Inferior parietal cortex (tissue), 1 donor: Measurements from ENCODE around the gene PDE6A.
"Not testable (repeated sequence)": the region's sequence is repeated elsewhere in the genome, so short reads cannot be mapped to it uniquely, and the experiment has no call there.

ENCODE experiments used
- DNase-seq: peaks from one replicate; pipeline ENCODE4 v3.0.0-alpha.2; 2016; ENCODE audit errors: extremely low spot score

The PDE6A gene

GRCh38 chr5:149895416-149896345, 48.9 kb downstream of the PDE6A start:
- DNase-seq, result peak; percentile 44

GRCh38 chr5:149894237-149894636, 50.4 kb downstream of the PDE6A start:
- no peak for DNase-seq

GRCh38 chr5:149893403-149893931, 51.1 kb downstream of the PDE6A start:
- no peak for DNase-seq

GRCh38 chr5:149892594-149892993, 52.0 kb downstream of the PDE6A start:
- no peak for DNase-seq

- DNase-seq, result no peak
Observed at GRCh38 chr5:149888280-149888679, 56.3 kb downstream of the PDE6A start.

GRCh38 chr5:149887622-149888183, 56.9 kb downstream of the PDE6A start:
- no peak for DNase-seq

GRCh38 chr5:149886692-149887470, 57.7 kb downstream of the PDE6A start:
- no peak for DNase-seq

- no peak for DNase-seq
Observed at GRCh38 chr5:149886060-149886459, 58.5 kb downstream of the PDE6A start.

- no peak for DNase-seq
Observed at GRCh38 chr5:149885513-149885912, 59.1 kb downstream of the PDE6A start.

GRCh38 chr5:149883550-149883949, 61.0 kb downstream of the PDE6A start:
- no peak for DNase-seq

- DNase-seq, result not testable (repeated sequence)
Observed at GRCh38 chr5:149882633-149883032, 62.0 kb downstream of the PDE6A start.

- no peak for DNase-seq
Observed at GRCh38 chr5:149881874-149882273, 62.7 kb downstream of the PDE6A start.

- no peak for DNase-seq
Observed at GRCh38 chr5:149881069-149881622, 63.4 kb downstream of the PDE6A start.

GRCh38 chr5:149879593-149879992, 65.0 kb downstream of the PDE6A start:
- not testable (repeated sequence) for DNase-seq

- no peak for DNase-seq
Observed at GRCh38 chr5:149878371-149878770, 66.2 kb downstream of the PDE6A start.

- DNase-seq, result no peak
Observed at GRCh38 chr5:149873896-149874295, 70.7 kb downstream of the PDE6A start.

- DNase-seq, result no peak
Observed at GRCh38 chr5:149872351-149873040, 72.1 kb downstream of the PDE6A start.

- no peak for DNase-seq
Observed at GRCh38 chr5:149871471-149871870, 73.1 kb downstream of the PDE6A start.

- no peak for DNase-seq
Observed at GRCh38 chr5:149870697-149871096, 73.9 kb downstream of the PDE6A start.

- DNase-seq, result no peak
Observed at GRCh38 chr5:149870232-149870631, 74.4 kb downstream of the PDE6A start.

GRCh38 chr5:149869411-149869821, 75.2 kb downstream of the PDE6A start:
- DNase-seq, result no peak
